GM12878 (cell line): ENCODE data around the gene SIN3B. TPM values are rescaled to one million over a fixed set of nuclear protein-coding genes. Genes with fewer than 3 reads are reported as not detected.
A peak's percentile ranks its signal among the peaks of the same experiment; 100 is the strongest.

Experiments
- BHLHE40 ChIP-seq, 2 experiments: fragments of 450-650 bp in 1 of 2; IDR thresholded peaks; 2 replicates each; pipeline ENCODE4 v1.6.1; 2011 to 2017; ENCODE audit warnings: low read depth in 2 of 2, borderline replicate concordance in 1 of 2, improper control_type of control experiment in 1 of 2, low read length in 1 of 2, mild to moderate bottlenecking in 1 of 2
- CHD4 ChIP-seq: fragments of 200-600 bp; sonication (generic); IDR thresholded peaks from 2 replicates; pipeline ENCODE4 v1.6.1; 2016; ENCODE audit warnings: mild to moderate bottlenecking
- DPF2 ChIP-seq: fragments of 450-650 bp; IDR thresholded peaks from 2 replicates; pipeline ENCODE4 v1.6.1; 2017; ENCODE audit warnings: mild to moderate bottlenecking
- E2F4 ChIP-seq: IDR thresholded peaks from 2 replicates; pipeline ENCODE4 v1.6.1; 2012; ENCODE audit warnings: low read depth, low read length, improper control_type of control experiment
- HCFC1 ChIP-seq: fragments of 150-350 bp; IDR thresholded peaks from 2 replicates; pipeline ENCODE4 v1.6.1; 2014; ENCODE audit warnings: low read length
- IRF4 ChIP-seq: IDR thresholded peaks from 2 replicates; pipeline ENCODE4 v1.6.1; 2011; ENCODE audit warnings: low read depth, low read length
- NFIC ChIP-seq: IDR thresholded peaks from 2 replicates; pipeline ENCODE4 v1.6.1; 2012; ENCODE audit warnings: low read depth, mild to moderate bottlenecking, inconsistent platforms, low read length, moderate library complexity
- NR2C2 ChIP-seq: IDR thresholded peaks from 2 replicates; pipeline ENCODE4 v1.6.1; 2011; ENCODE audit warnings: borderline replicate concordance, low read depth; ENCODE audit not compliant: control insufficient read depth, insufficient read length
- PKNOX1 ChIP-seq: fragments of 450-650 bp; IDR thresholded peaks from 2 replicates; pipeline ENCODE4 v1.6.1; 2016; ENCODE audit warnings: mild to moderate bottlenecking
- PRDM15 ChIP-seq: fragments of 450-650 bp; formaldehyde crosslinking; IDR thresholded peaks from 2 replicates; pipeline ENCODE4 v1.4.0; 2020; ENCODE audit warnings: mild to moderate bottlenecking, moderate library complexity
- RUNX3 ChIP-seq: IDR thresholded peaks from 2 replicates; pipeline ENCODE4 v1.6.1; 2012; ENCODE audit warnings: low read length, inconsistent platforms
- SIN3A ChIP-seq: IDR thresholded peaks from 2 replicates; pipeline ENCODE4 v1.6.1; 2012; ENCODE audit warnings: low read depth, low read length, improper control_type of control experiment
- SMAD1 ChIP-seq: fragments of 450-650 bp; IDR thresholded peaks from 2 replicates; pipeline ENCODE4 v1.6.1; 2018; ENCODE audit warnings: mild to moderate bottlenecking, low read depth; ENCODE audit not compliant: partially characterized antibody
- YY1 ChIP-seq: IDR thresholded peaks from 2 replicates; pipeline ENCODE4 v1.6.1; 2011; ENCODE audit warnings: low read depth, mild to moderate bottlenecking, low read length
- polyA plus RNA-seq, 11 experiments: library from polyadenylated mRNA; depleted of rRNA in 4 of 11; unstranded in 6 of 11; stranded (reverse) in 5 of 11; fragments of >200 nt; fragmentation: Nextera tagmentation in 4 of 11; fragmentation: Illumina TruSeq in 1 of 11; extraction: Ambion mirVana in 4 of 11; extraction: Trizol in 1 of 11; gene quantifications; 1 replicate in 1 of 11; 2 replicates in 10 of 11; pipeline versions ENCODE4 v1.2.1 to v1.2.3, GENCODE V29; 2011 to 2016; ENCODE audit warnings: inconsistent platforms in 2 of 11, missing spikeins in 2 of 11, low read depth in 1 of 11
- total RNA-seq, 4 experiments: library from RNA; depleted of rRNA in 3 of 4; stranded (reverse); fragments of >200 nt in 3 of 4; fragmentation: Illumina TruSeq in 1 of 4; extraction: Trizol in 1 of 4; gene quantifications; 2 replicates each; pipeline versions ENCODE4 v1.2.1 to v1.2.3, GENCODE V29; 2013 to 2021

Gene SIN3B
- total and polyA plus RNA-seq, 10 of the 15 experiments (the other 5 are each of a cell fraction or from before 2014, with no cell fraction given): 0.68 to 34.5 (median 15.8) TPM

- TF ChIP-seq PRDM15 (CRISPR knock-in tag) (no peak), NFIC (no peak), RUNX3 (peak; percentile 83), BHLHE40 (IDR thresholded peaks at IDR 0.05; ENCODE audit: borderline replicate concordance in 1 of 2, low read depth in 2 of 2, low read length in 1 of 2) (peak in 1 of 2 experiments; percentile 51; a peak in 2 of 4 replicates), PKNOX1 (no peak), SIN3A (no peak), NR2C2 (no peak), SMAD1 (no peak), YY1 (no peak), HCFC1 (no peak), CHD4 (no peak), IRF4 (no peak), E2F4 (no peak), DPF2 (peak; percentile 31; the same call in 1 of the 2 replicates)
- TF ChIP-seq, all 136 proteins: peak for 23
These were observed 68.0 kb downstream of the SIN3B start (continued) for GRCh38 chr19:16897029-16897855.
